H1 (cell line): ENCODE data around the gene CD84.

Source experiments
- GABPA ChIP-seq: IDR thresholded peaks from 2 replicates; pipeline ENCODE4 v1.6.1; 2011; ENCODE audit warnings: mild to moderate bottlenecking, low read length, moderate library complexity, borderline replicate concordance; ENCODE audit not compliant: insufficient read depth
- RAD21 ChIP-seq, 2 experiments: IDR thresholded peaks in 1 of 2; conservative IDR thresholded peaks in 1 of 2; 2 replicates each; pipeline ENCODE4 v1.6.1; 2011; ENCODE audit warnings: low read depth in 2 of 2, low read length in 2 of 2, improper control_type of control experiment in 1 of 2, inconsistent platforms in 1 of 2, mild to moderate bottlenecking in 1 of 2, moderate library complexity in 1 of 2

DNA sequence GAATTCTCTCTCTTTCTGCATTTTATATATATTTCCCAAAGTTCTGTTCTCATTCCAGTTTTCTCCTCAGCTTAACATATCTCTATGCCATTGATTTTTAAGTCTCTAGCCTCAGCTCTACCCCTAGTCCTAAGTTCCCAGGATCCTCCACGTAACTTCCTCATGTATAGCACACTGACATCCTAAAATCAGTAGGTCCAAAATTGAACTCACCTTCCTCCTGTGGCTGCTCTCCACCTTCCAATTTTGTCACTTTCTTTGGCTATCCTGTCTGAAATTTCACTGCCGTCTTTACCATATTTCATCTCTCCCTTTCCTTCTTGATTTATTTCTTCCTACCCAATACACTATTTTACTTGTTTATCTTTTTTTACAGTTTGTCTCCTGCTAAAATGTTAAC is 57.7 kb downstream of the CD84 start:
- TF ChIP-seq GABPA: no peak
- TF ChIP-seq RAD21 (IDR thresholded peaks at IDR 0.05 in 1 of 2, conservative IDR thresholded peaks at IDR 0.05 in 1 of 2; ENCODE audit: low read depth in 2 of 2, low read length in 2 of 2): no peak
